Sigmoid colon (tissue), 7 donors: ENCODE data around the gene MYORG. TPM values are rescaled to one million over a fixed set of nuclear protein-coding genes. Genes with fewer than 3 reads are reported as not detected.
A peak's percentile ranks its signal among the peaks of the same experiment; 100 is the strongest.

Experiments used
- DNase-seq: peaks from one replicate; pipeline ENCODE4 v3.0.0-alpha.2; 2019
- H3K27ac ChIP-seq, 4 donors: fragments of 200-600 bp; sonication (generic); one replicate each; pipeline ENCODE4 v1.5.1; 2016 to 2019; ENCODE audit warnings: mild to moderate bottlenecking in 1 of 4
- H3K27me3 ChIP-seq, 3 donors: fragments of 200-600 bp; sonication (generic); one replicate each; pipeline ENCODE4 v1.5.1; 2019; ENCODE audit warnings: mild to moderate bottlenecking in 1 of 3
- H3K36me3 ChIP-seq, 4 donors: fragments of 200-600 bp; sonication (generic); one replicate each; pipeline ENCODE4 v1.5.1; 2016 to 2019
- H3K4me1 ChIP-seq, 4 donors: fragments of 200-600 bp; sonication (generic); one replicate each; pipeline ENCODE4 v1.5.1; 2017 to 2019
- H3K4me3 ChIP-seq, 4 donors: fragments of 200-600 bp; sonication (generic); one replicate each; pipeline ENCODE4 v1.5.1; 2017 to 2019; ENCODE audit warnings: mild to moderate bottlenecking in 2 of 4, moderate library complexity in 1 of 4
- H3K9me3 ChIP-seq, 4 donors: fragments of 200-600 bp in 3 of 4; sonication (generic) in 3 of 4; one replicate each; pipeline versions ENCODE4 v1.5.1 to v1.6.1; 2013 to 2019
- EP300 ChIP-seq, 4 donors: sonication (generic); formaldehyde crosslinking; IDR thresholded peaks; one replicate each; pipeline ENCODE4 v1.6.1; 2017; ENCODE audit warnings: antibody characterized with exemption in 4 of 4
- POLR2A ChIP-seq, 2 donors: fragments of 450-650 bp; IDR thresholded peaks; one replicate each; pipeline ENCODE4 v1.6.1; 2016; ENCODE audit warnings: antibody characterized with exemption in 2 of 2, mild to moderate bottlenecking in 2 of 2, moderate library complexity in 2 of 2
- POLR2AphosphoS5 ChIP-seq, 4 donors: sonication (generic); formaldehyde crosslinking; IDR thresholded peaks; one replicate each; pipeline ENCODE4 v1.6.1; 2017; ENCODE audit warnings: antibody characterized with exemption in 4 of 4
- WGBS, 2 donors: extraction: QIAGEN DNeasy Blood & Tissue Kit; methylation state at CpG; one replicate each; pipeline ENCODE4 v1.1.7; 2013; 5-methylcytosine and 5-hydroxymethylcytosine counted together
- intact Hi-C: fragments of 100-400 bp; cut with DNase I; formaldehyde crosslinking; loops from one replicate; pipeline ENCODE4 v1.15.1; 2023
- polyA plus RNA-seq, 3 donors: library from polyadenylated mRNA; stranded (reverse); fragments of 200-250 nt; gene quantifications; one replicate each; pipeline ENCODE4 v1.2.3, GENCODE V29; 2013
- total RNA-seq, 4 donors: library from RNA; depleted of rRNA; stranded (reverse); fragments of >200 nt; gene quantifications; one replicate each; pipeline ENCODE4 v1.1.0, GENCODE V29; 2016
- TF ChIP-seq, protein P1 (sequence below), 4 experiments: fragments of 450-650 bp in 3 of 4; fragments of 200-600 bp in 1 of 4; IDR thresholded peaks; one replicate each; pipeline ENCODE4 v1.5.1; 2016 to 2019; ENCODE audit warnings: antibody characterized with exemption in 4 of 4, mild to moderate bottlenecking in 3 of 4, moderate library complexity in 2 of 4
- donor health status: healthy with polysubstance abuse.
- donor health status: Bipolar disorder and iron deficiency.
- donor health status: healthy.

MYORG gene
- total and polyA plus RNA-seq, 7 donors, result 3.0 to 23.5 (median 18.5) TPM

DNA sequence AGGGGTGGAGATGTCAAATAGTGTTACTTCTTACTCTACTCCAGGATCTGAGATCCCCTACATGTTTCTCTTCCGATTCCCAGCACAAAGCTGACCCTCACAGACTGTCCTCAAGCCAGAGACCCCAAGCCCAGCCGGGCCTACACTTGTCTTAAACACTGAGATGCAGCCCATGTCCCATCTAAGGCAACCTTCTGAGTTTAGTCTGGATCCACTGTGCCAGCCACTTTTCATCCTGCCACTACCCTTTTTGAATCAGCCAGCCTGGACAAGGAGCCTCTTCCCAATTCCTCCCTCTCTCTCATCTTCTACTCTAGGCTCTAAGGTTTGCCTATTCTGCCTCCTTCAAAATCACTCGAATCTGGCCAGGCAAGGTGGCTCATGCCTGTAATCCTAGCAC, 6.2 kb upstream of the MYORG start:
- TF ChIP-seq POLR2A (IDR thresholded peaks at IDR 0.05) (no peak), POLR2AphosphoS5 (IDR thresholded peaks at IDR 0.05) (no peak), EP300 (IDR thresholded peaks at IDR 0.05) (no peak)
- TF ChIP-seq, protein P1, sequence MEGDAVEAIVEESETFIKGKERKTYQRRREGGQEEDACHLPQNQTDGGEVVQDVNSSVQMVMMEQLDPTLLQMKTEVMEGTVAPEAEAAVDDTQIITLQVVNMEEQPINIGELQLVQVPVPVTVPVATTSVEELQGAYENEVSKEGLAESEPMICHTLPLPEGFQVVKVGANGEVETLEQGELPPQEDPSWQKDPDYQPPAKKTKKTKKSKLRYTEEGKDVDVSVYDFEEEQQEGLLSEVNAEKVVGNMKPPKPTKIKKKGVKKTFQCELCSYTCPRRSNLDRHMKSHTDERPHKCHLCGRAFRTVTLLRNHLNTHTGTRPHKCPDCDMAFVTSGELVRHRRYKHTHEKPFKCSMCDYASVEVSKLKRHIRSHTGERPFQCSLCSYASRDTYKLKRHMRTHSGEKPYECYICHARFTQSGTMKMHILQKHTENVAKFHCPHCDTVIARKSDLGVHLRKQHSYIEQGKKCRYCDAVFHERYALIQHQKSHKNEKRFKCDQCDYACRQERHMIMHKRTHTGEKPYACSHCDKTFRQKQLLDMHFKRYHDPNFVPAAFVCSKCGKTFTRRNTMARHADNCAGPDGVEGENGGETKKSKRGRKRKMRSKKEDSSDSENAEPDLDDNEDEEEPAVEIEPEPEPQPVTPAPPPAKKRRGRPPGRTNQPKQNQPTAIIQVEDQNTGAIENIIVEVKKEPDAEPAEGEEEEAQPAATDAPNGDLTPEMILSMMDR (IDR thresholded peaks at IDR 0.05), result no peak

GRCh38 chr9:34382054-34382453, 5.4 kb upstream of the MYORG start:
- no peak overlapping the region for H3K27ac ChIP-seq
- H3K4me1 ChIP-seq, result peaks cover 0 to 38% (median 32%) of the 10 kb centered on the region in 4 donors
- no peaks in the 10 kb centered on the region for H3K36me3 ChIP-seq
- no peak overlapping the region for H3K4me3 ChIP-seq
- 87 to 94% methylated on average over 5 of the region's 5 CpGs for WGBS, 2 donors
- H3K27me3 ChIP-seq, result no peaks in the 10 kb centered on the region
- H3K9me3 ChIP-seq, result no peaks in the 10 kb centered on the region
- intact Hi-C loops, result no loop called here
- DNase-seq, result no peak
- TF ChIP-seq POLR2A (IDR thresholded peaks at IDR 0.05), result no peak
- no peak for TF ChIP-seq POLR2AphosphoS5 (IDR thresholded peaks at IDR 0.05)
- TF ChIP-seq, protein P1 (IDR thresholded peaks at IDR 0.05), result no peak
- TF ChIP-seq EP300 (IDR thresholded peaks at IDR 0.05), result no peak

More for the DNA sequence above, 6.2 kb upstream of the MYORG start:
- no peak overlapping the region for H3K27ac ChIP-seq
- no peak overlapping the region for H3K4me3 ChIP-seq
- no peaks in the 10 kb centered on the region for H3K36me3 ChIP-seq
- H3K27me3 ChIP-seq, result no peaks in the 10 kb centered on the region
- 91 to 93% methylated on average over 3 of the region's 3 CpGs for WGBS, 2 donors
- H3K9me3 ChIP-seq, result no peaks in the 10 kb centered on the region
- intact Hi-C loops, result no loop called here
- H3K4me1 ChIP-seq, result peaks cover 0 to 31% (median 25%) of the 10 kb centered on the region in 4 donors
- DNase-seq, result no peak

DNA sequence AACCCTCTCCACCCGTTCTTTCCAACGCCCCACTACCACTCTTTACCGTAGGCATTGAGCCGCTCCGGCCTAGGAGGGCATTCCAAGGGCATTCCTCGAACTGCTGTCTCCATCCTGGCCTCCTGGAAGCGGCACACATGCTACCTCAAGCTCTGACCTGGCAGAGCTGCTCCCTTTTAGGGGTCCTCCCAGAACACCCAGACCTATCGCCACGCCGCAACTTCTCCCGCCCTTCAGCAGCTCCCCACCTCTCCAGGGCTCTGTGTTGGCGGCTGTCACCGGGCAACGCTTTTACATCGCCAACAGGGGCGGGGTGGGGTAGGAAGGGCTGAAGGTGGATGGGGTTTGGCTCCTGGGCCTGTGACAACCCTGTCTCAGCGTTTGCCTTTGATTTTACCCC, 4.6 kb upstream of the MYORG start:
- Histone ChIP-seq H3K36me3 (no peaks in the 10 kb centered on the region), H3K27ac (peak overlapping the region; percentile 65 to 92 (median 82)), H3K4me1 (peaks cover 0 to 39% (median 33%) of the 10 kb centered on the region in 4 donors), H3K27me3 (no peaks in the 10 kb centered on the region), H3K9me3 (no peaks in the 10 kb centered on the region), H3K4me3 (peak overlapping the region; percentile 35 to 56 (median 53))
- intact Hi-C loops, result loop anchor here (2.0 kb wide), 2 partner anchors 203 to 255 kb away; partner anchors contain the start of genes DCAF12 and UBAP1
- WGBS, 2 donors, result 7 to 33% methylated on average over 17 of the region's 17 CpGs
- peak; percentile 70 for DNase-seq
- TF ChIP-seq POLR2AphosphoS5 (IDR thresholded peaks at IDR 0.05), result no peak

GRCh38 chr9:34380511-34381315, 4.0 kb upstream of the MYORG start:
- TF ChIP-seq, protein P1 (IDR thresholded peaks at IDR 0.05), result no peak
- TF ChIP-seq POLR2A (IDR thresholded peaks at IDR 0.05) (peak; percentile 74 to 82), POLR2AphosphoS5 (IDR thresholded peaks at IDR 0.05) (peak; percentile 86 to 93 (median 87))
- peak; percentile 89 for DNase-seq
- H3K9me3 ChIP-seq, result no peaks in the 10 kb centered on the region
- 2 to 3% methylated on average over 59 of the region's 59 CpGs for WGBS, 2 donors
- H3K36me3 ChIP-seq, result no peaks in the 10 kb centered on the region
- H3K27ac ChIP-seq, result peak overlapping the region; percentile 65 to 92 (median 82)
- H3K4me3 ChIP-seq, result peak overlapping the region; percentile 35 to 56 (median 53)
- H3K27me3 ChIP-seq, result no peaks in the 10 kb centered on the region
- intact Hi-C loops, result loop anchor here (2.0 kb wide), 2 partner anchors 202 to 254 kb away; partner anchors contain the start of genes DCAF12 and UBAP1
- peaks cover 0 to 44% (median 38%) of the 10 kb centered on the region in 4 donors for H3K4me1 ChIP-seq

DNA sequence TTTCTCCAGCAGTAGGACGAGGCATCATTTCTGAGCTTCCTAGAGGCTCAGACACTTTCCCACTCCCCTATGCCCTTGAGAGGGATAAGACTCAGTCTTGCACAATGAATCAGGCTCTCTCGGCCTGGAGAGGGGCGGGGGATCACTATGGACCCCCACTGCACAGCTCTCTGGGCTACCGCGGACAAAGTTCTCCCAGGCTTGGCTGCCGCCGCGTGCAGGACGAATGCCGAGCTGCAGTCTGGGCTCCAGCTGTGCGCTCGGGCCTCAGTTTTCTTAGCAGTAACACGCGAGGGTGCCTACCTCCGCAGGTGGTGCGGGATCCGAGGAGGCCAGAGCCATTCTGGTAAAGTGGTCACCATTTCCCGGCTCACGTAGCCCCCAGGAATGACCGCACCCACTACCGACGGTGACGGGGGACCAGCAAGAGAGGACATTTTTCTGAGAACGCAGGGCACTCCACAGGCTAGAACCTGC, 3.4 kb upstream of the MYORG start:
- no peaks in the 10 kb centered on the region for H3K9me3 ChIP-seq
- H3K4me1 ChIP-seq, result peaks cover 0 to 50% (median 43%) of the 10 kb centered on the region in 4 donors
- peak overlapping the region; percentile 65 to 92 (median 82) for H3K27ac ChIP-seq
- intact Hi-C loops, result loop anchor here (2.0 kb wide), 2 partner anchors 201 to 253 kb away; partner anchors contain the start of genes DCAF12 and UBAP1
- no peaks in the 10 kb centered on the region for H3K27me3 ChIP-seq
- TF ChIP-seq EP300 (IDR thresholded peaks at IDR 0.05), result no peak
- TF ChIP-seq POLR2AphosphoS5 (IDR thresholded peaks at IDR 0.05), result no peak
- 32 to 61% methylated on average over 24 of the region's 24 CpGs for WGBS, 2 donors
- H3K36me3 ChIP-seq, result no peaks in the 10 kb centered on the region
- DNase-seq, result no peak
- peak overlapping the region in 3 of 4 donors; percentile 25 to 56 (median 53) for H3K4me3 ChIP-seq
